GM19193 (cell line): ENCODE data around the gene CFAP100.

ENCODE experiments used
- POLR2A ChIP-seq: IDR thresholded peaks from 4 replicates; pipeline ENCODE4 v1.6.1; 2011; ENCODE audit not compliant: insufficient read depth, insufficient read length; ENCODE audit errors: extremely low read depth

CFAP100 gene

DNA sequence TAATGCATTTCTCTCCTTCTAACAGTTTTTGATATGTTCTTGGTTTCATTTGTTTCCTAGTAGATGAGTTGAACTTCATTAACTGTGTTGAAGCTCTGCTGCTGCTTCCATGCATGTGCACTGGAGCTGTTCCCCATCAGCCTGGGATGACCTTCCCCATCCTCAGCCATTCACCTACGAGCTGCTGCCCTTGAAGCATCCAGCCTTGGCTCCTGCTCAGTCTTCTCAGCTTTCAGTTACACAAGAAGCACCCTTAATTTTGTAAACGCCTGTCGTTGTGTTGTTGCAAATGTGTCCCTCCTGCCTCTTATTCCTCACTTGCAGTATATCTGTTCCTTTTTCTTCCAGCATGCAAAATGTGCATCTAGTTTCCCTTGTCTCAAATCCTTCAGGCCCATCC lies 89.4 kb downstream of the CFAP100 start:
- no peak for TF ChIP-seq POLR2A

DNA sequence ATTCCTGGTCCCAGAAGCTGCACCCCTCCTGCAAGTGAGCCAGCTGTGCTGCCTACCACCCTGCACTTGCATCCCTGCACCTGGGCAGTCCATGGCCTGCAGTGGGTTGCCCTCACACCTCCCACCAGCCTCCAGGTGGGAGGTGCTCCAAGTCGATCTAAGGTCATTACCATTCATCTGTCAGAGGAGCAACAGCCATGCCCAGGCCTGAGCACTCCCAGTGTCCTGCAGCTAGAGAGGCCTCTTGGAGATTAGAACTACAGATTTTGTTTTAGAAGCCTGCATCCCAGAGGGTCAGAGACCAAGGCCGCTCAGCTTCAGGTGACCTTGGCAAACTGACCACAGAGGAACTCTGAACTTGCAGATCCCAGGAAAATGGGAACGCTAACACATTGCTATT lies 90.0 kb downstream of the CFAP100 start:
- no peak for TF ChIP-seq POLR2A

DNA sequence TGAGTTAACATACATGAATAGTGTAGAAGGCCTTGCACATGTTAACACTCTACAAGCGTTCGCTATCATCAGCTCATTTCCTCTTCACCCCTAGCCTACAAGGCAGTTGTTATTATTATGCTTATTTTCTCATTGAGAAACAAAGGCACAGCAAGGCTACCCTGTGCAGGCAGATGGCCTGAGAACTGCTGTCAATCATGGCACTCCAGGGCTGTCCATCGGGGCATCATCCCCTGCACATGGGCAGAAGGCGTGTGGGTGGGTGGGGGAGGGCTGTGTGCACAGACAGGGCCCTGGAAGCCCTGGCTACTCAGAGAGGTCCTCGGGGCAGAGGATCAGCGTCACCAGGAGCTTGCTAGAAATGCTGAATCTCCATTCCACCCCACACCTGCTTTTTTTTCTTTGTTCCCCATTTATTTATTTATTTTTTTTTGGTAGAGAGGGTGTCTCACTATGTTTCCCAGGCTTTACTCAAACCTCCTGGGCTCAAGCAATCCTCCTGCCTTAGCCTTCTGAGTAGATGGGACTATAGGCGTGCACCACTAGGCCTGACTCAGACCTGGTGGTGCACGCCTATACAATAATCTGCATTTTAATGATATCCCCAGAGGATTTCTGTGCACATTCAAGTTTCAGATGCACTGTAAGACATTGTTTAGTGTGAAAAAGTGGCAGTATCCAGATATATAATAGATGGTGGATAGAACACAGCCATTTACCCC lies 90.6 kb downstream of the CFAP100 start:
- no peak for TF ChIP-seq POLR2A

DNA sequence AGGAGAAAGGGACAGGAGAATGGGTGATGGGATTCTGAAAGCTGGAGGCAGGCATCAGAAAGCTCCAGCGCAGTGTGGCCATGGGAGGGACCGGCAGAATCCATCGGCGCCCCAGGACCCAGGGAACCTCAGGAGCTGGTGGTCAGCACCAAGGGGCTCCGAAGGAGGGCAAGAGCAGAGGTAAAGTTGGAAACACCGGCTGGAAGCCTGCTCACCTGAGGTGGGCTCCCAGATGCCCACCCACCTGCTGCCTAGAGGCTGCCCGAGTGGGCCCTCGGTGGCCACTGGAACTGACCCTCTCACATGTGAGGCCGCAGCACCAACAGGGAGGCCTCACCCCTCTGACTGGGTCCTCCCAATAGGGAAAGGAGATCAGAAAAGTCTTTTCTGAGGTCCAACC lies 91.2 kb downstream of the CFAP100 start:
- no peak for TF ChIP-seq POLR2A
